HEK293T (cell line): ENCODE measurements around the gene CCNG2.

ENCODE experiments used
- ARNT ChIP-seq: fragments of 450-650 bp; IDR thresholded peaks from 2 replicates; pipeline ENCODE4 v1.6.1; 2017; ENCODE audit warnings: mild to moderate bottlenecking
- BHLHE40 ChIP-seq: fragments of 450-650 bp; IDR thresholded peaks from 2 replicates; pipeline ENCODE4 v1.6.1; 2016; ENCODE audit warnings: mild to moderate bottlenecking, moderate library complexity, borderline replicate concordance
- ELF4 ChIP-seq: fragments of 450-650 bp; IDR thresholded peaks from 2 replicates; pipeline ENCODE4 v1.6.1; 2017; ENCODE audit warnings: antibody characterized with exemption
- FOXA1 ChIP-seq: fragments of 450-650 bp; IDR thresholded peaks from 2 replicates; pipeline ENCODE4 v1.6.1; 2016; ENCODE audit warnings: mild to moderate bottlenecking
- FOXK2 ChIP-seq: fragments of 450-650 bp; IDR thresholded peaks from 2 replicates; pipeline ENCODE4 v1.6.1; 2016; ENCODE audit warnings: mild to moderate bottlenecking
- FOXM1 ChIP-seq: fragments of 450-650 bp; IDR thresholded peaks from 2 replicates; pipeline ENCODE4 v1.6.1; 2017; ENCODE audit warnings: mild to moderate bottlenecking, borderline replicate concordance
- HDGF ChIP-seq: fragments of 450-650 bp; IDR thresholded peaks from 2 replicates; pipeline ENCODE4 v1.6.1; 2017; ENCODE audit warnings: antibody characterized with exemption, borderline replicate concordance
- L3MBTL2 ChIP-seq: fragments of 450-650 bp; conservative IDR thresholded peaks from 2 replicates; pipeline ENCODE4 v1.6.1; 2016; ENCODE audit warnings: mild to moderate bottlenecking
- SP1 ChIP-seq: fragments of 450-650 bp; IDR thresholded peaks from 2 replicates; pipeline ENCODE4 v1.6.1; 2017
- SUZ12 ChIP-seq: fragments of 450-650 bp; IDR thresholded peaks from 2 replicates; pipeline ENCODE4 v1.6.1; 2016; ENCODE audit warnings: mild to moderate bottlenecking
- TARDBP ChIP-seq: fragments of 450-650 bp; IDR thresholded peaks from 2 replicates; pipeline ENCODE4 v1.6.1; 2016
- TF ChIP-seq, protein P1 (sequence below): fragments of 450-650 bp; IDR thresholded peaks from 2 replicates; pipeline ENCODE4 v1.6.1; 2016

DNA sequence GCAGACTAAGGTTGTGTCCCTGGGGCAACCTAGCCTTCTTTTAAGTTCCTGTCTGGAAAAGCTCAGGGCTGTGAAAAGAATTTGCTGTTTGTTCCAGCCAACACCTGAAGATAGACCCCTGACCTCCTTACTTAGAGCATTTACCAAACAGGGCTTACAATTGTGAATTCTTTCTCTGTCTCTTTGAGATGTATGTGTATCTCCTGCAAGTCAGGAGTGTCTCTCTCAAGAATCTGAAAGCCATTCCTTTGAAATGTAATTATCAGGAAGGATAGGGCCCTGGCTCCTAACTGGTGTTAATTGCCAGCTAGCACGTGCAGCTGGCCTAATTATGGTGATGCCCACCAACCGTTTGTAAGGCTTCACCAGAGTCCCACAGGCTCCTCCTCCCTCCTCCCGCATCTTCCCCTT lies 18.2 kb downstream of the CCNG2 start:
- TF ChIP-seq BHLHE40: no peak
- no peak for TF ChIP-seq FOXM1
- no peak for TF ChIP-seq SP1
- no peak for TF ChIP-seq ARNT
- no peak for TF ChIP-seq FOXK2
- no peak for TF ChIP-seq TARDBP
- TF ChIP-seq HDGF: no peak
- TF ChIP-seq FOXA1: no peak
- no peak for TF ChIP-seq L3MBTL2
- TF ChIP-seq SUZ12: no peak
- no peak for TF ChIP-seq ELF4
- TF ChIP-seq, protein P1, sequence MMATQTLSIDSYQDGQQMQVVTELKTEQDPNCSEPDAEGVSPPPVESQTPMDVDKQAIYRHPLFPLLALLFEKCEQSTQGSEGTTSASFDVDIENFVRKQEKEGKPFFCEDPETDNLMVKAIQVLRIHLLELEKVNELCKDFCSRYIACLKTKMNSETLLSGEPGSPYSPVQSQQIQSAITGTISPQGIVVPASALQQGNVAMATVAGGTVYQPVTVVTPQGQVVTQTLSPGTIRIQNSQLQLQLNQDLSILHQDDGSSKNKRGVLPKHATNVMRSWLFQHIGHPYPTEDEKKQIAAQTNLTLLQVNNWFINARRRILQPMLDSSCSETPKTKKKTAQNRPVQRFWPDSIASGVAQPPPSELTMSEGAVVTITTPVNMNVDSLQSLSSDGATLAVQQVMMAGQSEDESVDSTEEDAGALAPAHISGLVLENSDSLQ: no peak
